ENCODE measurements around the gene TRIM49B. TPM values are rescaled to one million over a fixed set of nuclear protein-coding genes. Genes with fewer than 3 reads are reported as not detected.
"Not testable (repeated sequence)": the region's sequence is repeated elsewhere in the genome, so short reads cannot be mapped to it uniquely, and the experiment has no call there.

Gene TRIM49B, protein sequence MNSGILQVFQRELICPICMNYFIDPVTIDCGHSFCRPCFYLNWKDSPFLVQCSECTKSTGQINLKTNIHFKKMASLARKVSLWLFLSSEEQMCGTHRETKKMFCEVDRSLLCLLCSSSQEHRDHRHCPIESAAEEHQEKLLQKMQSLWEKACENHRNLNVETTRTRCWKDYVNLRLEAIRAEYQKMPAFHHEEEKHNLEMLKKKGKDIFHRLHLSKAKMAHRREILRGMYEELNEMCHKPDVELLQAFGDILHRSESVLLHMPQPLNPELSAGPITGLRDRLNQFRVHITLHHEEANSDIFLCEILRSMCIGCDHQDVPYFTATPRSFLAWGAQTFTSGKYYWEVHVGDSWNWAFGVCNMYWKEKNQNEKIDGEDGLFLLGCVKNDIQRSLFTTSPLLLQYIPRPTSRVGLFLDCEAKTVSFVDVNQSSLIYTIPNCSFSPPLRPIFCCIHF
- total RNA-seq = not detected

DNA sequence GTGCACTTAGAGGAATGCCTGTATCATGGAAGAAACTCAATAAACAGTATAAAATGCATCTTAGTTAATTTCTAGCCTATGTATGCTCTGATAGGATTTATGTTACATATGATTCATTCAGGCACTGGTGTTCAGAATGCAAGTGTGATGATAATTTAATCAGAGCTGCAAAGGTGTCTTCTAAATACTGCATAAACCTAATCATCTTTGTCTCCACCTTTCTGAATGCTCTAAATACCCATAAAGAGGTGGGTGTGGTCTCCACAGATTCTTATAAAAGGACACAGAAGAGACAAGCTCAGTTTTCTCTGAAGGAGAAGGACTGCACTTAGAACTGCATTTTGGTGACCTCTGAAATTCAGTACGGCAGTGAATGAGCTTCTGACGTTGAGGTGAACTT lies at the start of gene TRIM49B:
TRIM49B (plus strand) TSS at position 301 of the 400 bp plus-strand sequence. CDS start 2,777 bp downstream, outside the sequence.
- not testable (repeated sequence) for ATAC-seq (ENCODE audit: insufficient number of reproducible peaks, low FRiP score, low read depth); H3K36me3 ChIP-seq; H3K9me3 ChIP-seq; H3K27me3 ChIP-seq (replicated peaks; ENCODE audit: insufficient read depth); H3K4me3 ChIP-seq; DNase-seq (ENCODE audit: low spot score); H3K27ac ChIP-seq; H3K4me1 ChIP-seq (ENCODE audit: control insufficient read depth in 1 of 2, low read depth in 2 of 2)

DNA sequence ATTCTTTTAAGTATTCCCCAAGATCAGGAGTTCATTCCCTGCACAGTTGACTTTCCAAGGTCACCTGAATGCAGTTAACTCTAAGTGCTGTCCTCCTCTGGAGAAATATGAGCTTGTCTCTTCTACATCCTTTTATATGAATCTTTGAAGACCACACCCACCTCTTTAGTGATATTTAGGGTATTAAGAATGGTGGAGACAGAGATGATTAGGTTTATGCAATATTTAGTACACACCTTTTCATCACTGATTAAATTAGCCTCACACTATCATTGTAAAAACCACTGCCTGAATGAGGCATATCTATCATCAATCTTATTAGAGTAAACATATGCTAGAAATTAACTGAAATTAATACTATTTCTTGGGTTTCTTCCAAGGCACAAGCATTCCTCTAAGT lies 44.8 kb upstream of the TRIM49B start, which contains the start of gene TRIM51G:
TRIM51G (minus strand) TSS at position 101 of the 400 bp plus-strand sequence. CDS start 2,190 bp downstream, outside the sequence.
- not testable (repeated sequence) for H3K4me3 ChIP-seq; H3K27ac ChIP-seq; H3K27me3 ChIP-seq (replicated peaks; ENCODE audit: insufficient read depth); H3K36me3 ChIP-seq; ATAC-seq (ENCODE audit: insufficient number of reproducible peaks, low FRiP score, low read depth); DNase-seq (ENCODE audit: low spot score); H3K4me1 ChIP-seq (ENCODE audit: control insufficient read depth in 1 of 2, low read depth in 2 of 2); H3K9me3 ChIP-seq

DNA sequence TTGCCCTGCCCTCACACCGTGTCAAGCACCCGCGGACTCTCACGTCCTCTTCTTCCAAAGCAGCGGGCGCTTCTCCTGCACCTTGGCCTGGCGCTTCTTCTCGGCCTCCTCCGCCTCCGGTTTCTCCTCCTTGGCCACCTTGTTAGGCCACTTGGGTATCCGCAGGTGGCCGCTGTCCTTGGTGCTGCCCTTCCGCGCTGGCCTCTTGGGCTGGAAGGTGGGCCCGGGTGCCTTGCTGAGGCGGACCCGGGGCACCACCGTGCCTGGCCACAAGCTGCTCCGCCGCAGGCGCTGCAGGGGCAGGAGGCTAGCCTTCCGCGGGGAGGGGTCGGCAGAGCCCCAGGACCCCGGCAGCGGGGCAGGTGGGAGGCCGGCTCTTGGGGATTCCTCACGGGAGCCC lies 19.6 kb downstream of the TRIM49B start:
- not testable (repeated sequence) for H3K4me3 ChIP-seq; H3K27me3 ChIP-seq (replicated peaks; ENCODE audit: insufficient read depth); H3K9me3 ChIP-seq; H3K36me3 ChIP-seq; ATAC-seq (ENCODE audit: insufficient number of reproducible peaks, low FRiP score, low read depth); H3K27ac ChIP-seq; DNase-seq (ENCODE audit: low spot score); H3K4me1 ChIP-seq (ENCODE audit: control insufficient read depth in 1 of 2, low read depth in 2 of 2)

DNA sequence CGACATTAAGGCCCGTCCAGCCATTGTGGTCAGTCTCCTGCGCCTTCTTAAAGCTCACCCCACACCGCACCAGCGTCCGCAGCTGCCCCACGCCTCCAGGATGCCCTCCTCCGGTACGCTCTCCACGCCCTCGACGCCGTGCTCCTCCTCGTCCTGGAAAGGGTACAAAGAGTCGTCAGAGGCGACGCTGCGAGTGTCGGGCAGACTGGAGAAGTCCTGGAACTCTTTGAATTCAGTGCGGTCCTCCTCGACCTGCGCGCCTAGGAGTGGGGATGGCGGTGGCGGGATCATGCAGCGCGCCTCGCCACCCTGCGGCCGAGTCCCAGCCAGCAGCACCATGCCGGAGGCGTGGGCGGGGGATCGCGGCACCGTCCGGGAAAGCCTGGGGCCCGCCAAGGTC lies 21.2 kb downstream of the TRIM49B start:
- DNase-seq (ENCODE audit: low spot score); H3K4me3 ChIP-seq; ATAC-seq (ENCODE audit: insufficient number of reproducible peaks, low FRiP score, low read depth): not testable (repeated sequence)

DNA sequence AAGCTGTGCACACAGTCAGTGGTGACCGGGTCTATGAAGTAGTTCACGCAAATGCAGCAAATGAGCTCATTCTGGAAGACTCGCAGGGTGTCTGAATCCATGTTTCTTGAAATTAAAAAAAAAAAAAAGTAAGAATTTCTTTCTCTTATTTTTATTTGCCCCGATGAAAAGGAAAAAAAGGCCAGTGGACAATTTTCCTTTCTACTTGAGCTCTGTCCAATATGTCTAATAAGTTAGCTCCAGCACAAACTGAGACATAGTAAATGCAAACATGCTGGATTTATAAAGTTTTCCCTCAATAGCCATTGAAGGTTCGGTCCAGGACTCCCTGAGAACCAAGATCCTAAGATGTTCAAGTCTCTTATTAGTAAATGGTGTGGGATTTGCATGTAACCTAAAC lies 30.4 kb downstream of the TRIM49B start, which contains the start of gene TRIM64C:
TRIM64C (minus strand) TSS at position 101 of the 400 bp plus-strand sequence; CDS start at position 101, 0 bp downstream.
- H3K4me1 ChIP-seq (ENCODE audit: control insufficient read depth in 1 of 2, low read depth in 2 of 2); ATAC-seq (ENCODE audit: insufficient number of reproducible peaks, low FRiP score, low read depth); H3K27ac ChIP-seq; H3K4me3 ChIP-seq; H3K36me3 ChIP-seq; DNase-seq (ENCODE audit: low spot score); H3K27me3 ChIP-seq (replicated peaks; ENCODE audit: insufficient read depth); H3K9me3 ChIP-seq: not testable (repeated sequence)

More for the DNA sequence above, 21.2 kb downstream of the TRIM49B start:
- not testable (repeated sequence) for H3K27me3 ChIP-seq (replicated peaks; ENCODE audit: insufficient read depth); H3K36me3 ChIP-seq; H3K9me3 ChIP-seq; H3K27ac ChIP-seq; H3K4me1 ChIP-seq (ENCODE audit: control insufficient read depth in 1 of 2, low read depth in 2 of 2)

DNA sequence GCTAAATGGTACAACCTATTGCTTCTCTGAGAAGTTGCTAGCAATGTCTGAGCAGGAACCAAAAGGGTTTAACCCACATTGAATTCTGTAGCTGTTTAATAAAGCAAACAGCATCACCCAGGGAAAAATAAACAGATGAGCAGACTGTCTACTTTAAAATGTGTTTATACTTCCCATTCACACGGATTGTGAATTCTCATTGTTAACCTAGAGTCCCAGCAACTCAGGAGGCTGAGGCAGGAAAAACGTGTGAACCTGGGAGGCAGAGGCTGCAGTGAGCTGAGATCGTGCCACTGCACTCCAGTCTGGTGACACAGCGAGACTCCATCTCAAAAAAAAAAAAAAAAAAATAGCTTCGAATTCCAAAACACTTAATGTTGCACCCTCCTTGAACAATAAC lies 41.3 kb downstream of the TRIM49B start:
- H3K4me1 ChIP-seq (ENCODE audit: control insufficient read depth in 1 of 2, low read depth in 2 of 2); H3K4me3 ChIP-seq; H3K9me3 ChIP-seq; H3K36me3 ChIP-seq; DNase-seq (ENCODE audit: low spot score); ATAC-seq (ENCODE audit: insufficient number of reproducible peaks, low FRiP score, low read depth); H3K27ac ChIP-seq; H3K27me3 ChIP-seq (replicated peaks; ENCODE audit: insufficient read depth): not testable (repeated sequence)

Other genes with a start within 250 kb of the TRIM49B start
- gene TRIM51G, start 44.9 kb upstream of the TRIM49B start, total RNA-seq = not detected
- gene TRIM64C, start 30.3 kb downstream of the TRIM49B start, total RNA-seq = not detected
- 1 to 10 TPM in 1 of 2 donors, under 1 TPM in 1; 0.63 to 4.7 TPM for gene FOLH1, start 179.8 kb downstream of the TRIM49B start, total RNA-seq